Psoas muscle (tissue), 8 donors: ENCODE data around the gene NDUFV2. TPM values are rescaled to one million over a fixed set of nuclear protein-coding genes. Genes with fewer than 3 reads are reported as not detected.
A peak's percentile ranks its signal among the peaks of the same experiment; 100 is the strongest.

Experiments used
- ATAC-seq, 4 donors: fragments of 200-7000 bp; cut with Tn5 transposase; one replicate each; pipeline ENCODE4 v1.9.1; 2020; ENCODE audit warnings: moderate library complexity in 3 of 4, mild to moderate bottlenecking in 2 of 4
- DNase-seq, 2 donors: peaks; one replicate each; pipeline ENCODE4 v3.0.0-alpha.2; 2020
- H3K27ac ChIP-seq: fragments of 200-600 bp; one replicate; pipeline ENCODE4 v1.8.0; 2022
- H3K27me3 ChIP-seq, 3 donors: fragments of 200-600 bp in 1 of 3; one replicate each; pipeline versions ENCODE4 v1.6.1 to v1.8.0; 2013 to 2022; ENCODE audit warnings: low read length in 2 of 3, mild to moderate bottlenecking in 2 of 3, moderate library complexity in 1 of 3; ENCODE audit not compliant: insufficient read depth in 3 of 3
- H3K36me3 ChIP-seq, 2 donors: fragments of 200-600 bp in 1 of 2; one replicate each; pipeline versions ENCODE4 v1.6.1 to v1.8.0; 2013 to 2022; ENCODE audit warnings: low read depth in 1 of 2, mild to moderate bottlenecking in 1 of 2, moderate library complexity in 1 of 2; ENCODE audit not compliant: insufficient read depth in 1 of 2
- H3K4me1 ChIP-seq: fragments of 200-600 bp; one replicate; pipeline ENCODE4 v1.8.0; 2022
- H3K4me3 ChIP-seq: fragments of 200-600 bp; one replicate; pipeline ENCODE4 v1.8.0; 2022; ENCODE audit warnings: mild to moderate bottlenecking
- H3K9me3 ChIP-seq: fragments of 200-600 bp; one replicate; pipeline ENCODE4 v1.8.0; 2022
- CTCF ChIP-seq: fragments of 200-600 bp; IDR thresholded peaks from one replicate; pipeline ENCODE4 v1.8.0; 2022; ENCODE audit warnings: antibody characterized with exemption
- WGBS, 3 donors: extraction: QIAGEN DNeasy Blood & Tissue Kit; methylation state at CpG; one replicate each; pipeline versions ENCODE4 v1.1.6 to v1.1.7; 2013; 5-methylcytosine and 5-hydroxymethylcytosine counted together
- intact Hi-C, 2 donors: fragments of 100-400 bp; cut with DNase I; formaldehyde crosslinking; loops; one replicate each; pipeline versions ENCODE4 v1.11.0 to v1.14.2; 2022
- polyA plus RNA-seq, 3 donors: library from polyadenylated mRNA; stranded (reverse); fragments of 200-250 nt; gene quantifications; one replicate each; pipeline ENCODE4 v1.2.3, GENCODE V29; 2013
- total RNA-seq, 4 donors: library from RNA; stranded (reverse); fragmentation: NEBNext Ultra II Directional in 2 of 4; extraction: Animal tissue kit (Norgen Biotek cat#: 25700) in 2 of 4; gene quantifications; one replicate each; pipeline versions ENCODE4 v1.2.1 to v1.2.4, GENCODE V29; 2021 to 2023
- donor health status: healthy with polysubstance abuse.
- donor health status: DM: no; HTN: no; CAD: no; lungs with moderate emphysema.
- donor health status: Bipolar disorder and iron deficiency.
- donor health status: healthy.
- donor health status: DM: yes; HTN: yes; CAD: no.
- donor health status: DM: no; HTN: no; CAD: no.
- donor health status: DM: no; HTN: no; CAD: no.
- donor health status: DM: yes; HTN: yes; CAD: no.

NDUFV2 gene
- total and polyA plus RNA-seq, 7 donors: 312 to 565 (median 451) TPM

GRCh38 chr18:9173770-9174233 is 71.3 kb downstream of the NDUFV2 start:
- Histone ChIP-seq H3K9me3 (no peaks in the 10 kb centered on the region), H3K4me3 (no peak overlapping the region), H3K4me1 (peaks cover 45% of the 10 kb centered on the region), H3K27ac (peak overlapping the region; percentile 0), H3K36me3 (no peaks in the 10 kb centered on the region), H3K27me3 (no peaks in the 10 kb centered on the region)
- ATAC-seq (no peak), DNase-seq (peak in 1 of 2 donors; percentile 51)
- intact Hi-C loops: no loop called here
- TF ChIP-seq CTCF: no peak
- 81 to 88% (median 81%) methylated on average over 6 of the region's 6 CpGs for WGBS, 3 donors

DNA sequence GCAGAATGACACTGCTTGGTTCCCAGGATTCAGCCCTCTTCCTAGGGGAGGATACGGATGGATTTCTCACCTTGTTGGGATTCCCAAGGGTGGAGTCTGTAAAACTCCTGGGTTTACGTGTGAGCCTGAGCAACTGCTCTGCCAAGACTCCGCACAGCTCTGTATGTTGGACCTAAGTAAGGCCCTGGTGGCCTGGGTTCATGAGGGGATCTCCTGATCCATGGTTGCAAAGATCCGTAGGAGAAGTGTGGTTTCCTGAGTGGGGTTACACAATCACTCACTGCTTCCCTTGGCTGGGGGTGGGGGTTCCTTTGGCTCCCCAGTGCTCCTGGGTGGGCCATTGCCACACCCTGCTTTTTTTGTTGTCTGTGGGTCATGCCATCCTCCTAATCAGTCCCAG is 71.8 kb downstream of the NDUFV2 start:
- peaks cover 45% of the 10 kb centered on the region for H3K4me1 ChIP-seq
- intact Hi-C loops: no loop called here
- ATAC-seq: no peak

DNA sequence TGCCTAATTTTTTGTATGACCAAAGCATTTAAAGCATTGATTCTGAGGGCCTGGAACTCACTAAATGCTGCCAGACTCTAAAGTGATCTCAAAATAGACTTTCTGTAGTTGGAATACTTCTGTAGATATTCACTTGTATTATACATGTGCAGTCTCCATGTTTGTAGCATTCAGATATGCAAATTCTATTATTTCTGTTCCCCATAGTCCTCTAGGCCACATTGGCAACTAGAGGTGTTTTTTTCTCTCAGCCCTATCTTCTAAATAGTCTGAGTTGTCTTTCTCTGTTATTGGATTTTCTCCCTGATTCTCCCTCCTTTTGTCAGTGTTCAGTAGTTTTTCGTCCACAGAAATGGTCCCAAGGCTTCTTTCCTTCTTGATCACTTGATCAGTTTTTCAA is 72.6 kb downstream of the NDUFV2 start:
- no peaks in the 10 kb centered on the region for H3K36me3 ChIP-seq
- intact Hi-C loops: no loop called here
- H3K27me3 ChIP-seq: no peaks in the 10 kb centered on the region
- 91 to 98% (median 91%) methylated on average over 1 of the region's 1 CpG for WGBS, 3 donors
- DNase-seq: no peak
- ATAC-seq: no peak
- H3K4me1 ChIP-seq: peaks cover 45% of the 10 kb centered on the region
- no peak for TF ChIP-seq CTCF
- H3K9me3 ChIP-seq: no peaks in the 10 kb centered on the region
- no peak overlapping the region for H3K27ac ChIP-seq
- no peak overlapping the region for H3K4me3 ChIP-seq

More for the DNA sequence above, 71.8 kb downstream of the NDUFV2 start:
- Histone ChIP-seq H3K27ac (peak overlapping the region; percentile 0), H3K36me3 (no peaks in the 10 kb centered on the region), H3K4me3 (no peak overlapping the region), H3K27me3 (no peaks in the 10 kb centered on the region), H3K9me3 (no peaks in the 10 kb centered on the region)
- no peak for TF ChIP-seq CTCF
- DNase-seq: no peak
- 86 to 90% (median 90%) methylated on average over 4 of the region's 4 CpGs for WGBS, 3 donors

- ATAC-seq: peak; percentile 24 to 58 (median 46)
- Histone ChIP-seq H3K27me3 (no peaks in the 10 kb centered on the region), H3K9me3 (no peaks in the 10 kb centered on the region), H3K36me3 (no peaks in the 10 kb centered on the region), H3K4me1 (peaks cover 42% of the 10 kb centered on the region), H3K27ac (peak overlapping the region; percentile 2), H3K4me3 (peak overlapping the region; percentile 1)
- 63 to 84% (median 78%) methylated on average over 6 of the region's 6 CpGs for WGBS, 3 donors
- intact Hi-C loops: no loop called here
- no peak for TF ChIP-seq CTCF
- no peak for DNase-seq
These were observed 74.5 kb downstream of the NDUFV2 start for GRCh38 chr18:9177031-9177430.

GRCh38 chr18:9177466-9177865 is 75.0 kb downstream of the NDUFV2 start:
- Histone ChIP-seq H3K4me1 (peaks cover 38% of the 10 kb centered on the region), H3K4me3 (no peak overlapping the region), H3K27ac (peak overlapping the region; percentile 2), H3K9me3 (no peaks in the 10 kb centered on the region), H3K36me3 (peaks cover 0 to 1% of the 10 kb centered on the region in 2 donors), H3K27me3 (no peaks in the 10 kb centered on the region)
- ATAC-seq: peak; percentile 20 to 73 (median 52)
- TF ChIP-seq CTCF: no peak
- intact Hi-C loops: no loop called here
- WGBS, 3 donors: 44 to 57% (median 45%) methylated on average over 4 of the region's 4 CpGs
- DNase-seq: no peak
